Activated CD4-positive, alpha-beta T cell treated with anti-CD3 and anti-CD28 coated beads for 4 hours (primary cell): ENCODE results near the gene CD6.

ENCODE experiments used
- DNase-seq, 2 donors: peaks; one replicate each; pipeline ENCODE4 v3.0.0-alpha.2; 2020

The CD6 gene, protein sequence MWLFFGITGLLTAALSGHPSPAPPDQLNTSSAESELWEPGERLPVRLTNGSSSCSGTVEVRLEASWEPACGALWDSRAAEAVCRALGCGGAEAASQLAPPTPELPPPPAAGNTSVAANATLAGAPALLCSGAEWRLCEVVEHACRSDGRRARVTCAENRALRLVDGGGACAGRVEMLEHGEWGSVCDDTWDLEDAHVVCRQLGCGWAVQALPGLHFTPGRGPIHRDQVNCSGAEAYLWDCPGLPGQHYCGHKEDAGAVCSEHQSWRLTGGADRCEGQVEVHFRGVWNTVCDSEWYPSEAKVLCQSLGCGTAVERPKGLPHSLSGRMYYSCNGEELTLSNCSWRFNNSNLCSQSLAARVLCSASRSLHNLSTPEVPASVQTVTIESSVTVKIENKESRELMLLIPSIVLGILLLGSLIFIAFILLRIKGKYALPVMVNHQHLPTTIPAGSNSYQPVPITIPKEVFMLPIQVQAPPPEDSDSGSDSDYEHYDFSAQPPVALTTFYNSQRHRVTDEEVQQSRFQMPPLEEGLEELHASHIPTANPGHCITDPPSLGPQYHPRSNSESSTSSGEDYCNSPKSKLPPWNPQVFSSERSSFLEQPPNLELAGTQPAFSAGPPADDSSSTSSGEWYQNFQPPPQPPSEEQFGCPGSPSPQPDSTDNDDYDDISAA

DNA sequence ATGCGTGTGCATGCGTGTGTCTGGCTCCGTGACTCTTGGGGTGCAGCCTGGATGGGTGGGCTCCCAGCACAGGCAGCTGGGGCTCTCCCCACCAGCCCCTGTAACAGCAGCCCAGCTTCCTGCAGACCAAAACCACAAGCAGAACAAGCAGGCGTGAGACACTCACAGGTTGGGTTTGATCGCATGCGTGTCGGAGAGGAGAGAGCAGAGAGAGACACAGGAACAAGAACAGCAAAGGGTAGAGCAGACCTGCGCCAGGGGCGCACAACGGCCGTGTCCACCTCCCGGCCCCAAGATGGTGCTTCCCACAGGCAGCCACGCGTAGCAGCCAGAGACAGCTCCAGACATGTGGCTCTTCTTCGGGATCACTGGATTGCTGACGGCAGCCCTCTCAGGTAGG, at the start of gene CD6:
TSS of gene CD6 (plus strand) at position 161 of the 400 bp plus-strand sequence. CDS start at position 347, 186 bp downstream.
- peak; percentile 66 to 68 for DNase-seq

- DNase-seq, result no peak
Observed at GRCh38 chr11:60921777-60922335, 49.6 kb upstream of the CD6 start.

DNA sequence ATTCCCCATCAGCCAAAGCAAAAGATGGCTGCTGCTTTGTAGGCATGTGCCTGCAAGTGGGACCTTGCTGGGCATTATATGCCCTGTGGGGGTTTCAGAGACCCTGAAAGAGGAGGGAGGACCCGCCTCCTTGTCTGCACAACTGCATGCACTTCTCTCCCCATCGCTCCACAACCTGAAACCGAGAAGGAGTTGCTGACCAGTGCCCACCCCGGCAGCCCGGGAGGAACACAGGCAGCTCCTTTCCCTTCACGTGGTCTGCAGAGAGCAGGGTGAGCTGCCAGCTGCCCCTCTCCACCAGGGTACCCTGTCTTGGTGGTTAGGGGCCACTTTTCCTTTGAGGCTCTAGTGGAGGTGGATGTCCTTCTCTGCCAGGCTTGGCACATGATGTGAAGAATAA, 48.6 kb upstream of the CD6 start:
- DNase-seq, result no peak

DNA sequence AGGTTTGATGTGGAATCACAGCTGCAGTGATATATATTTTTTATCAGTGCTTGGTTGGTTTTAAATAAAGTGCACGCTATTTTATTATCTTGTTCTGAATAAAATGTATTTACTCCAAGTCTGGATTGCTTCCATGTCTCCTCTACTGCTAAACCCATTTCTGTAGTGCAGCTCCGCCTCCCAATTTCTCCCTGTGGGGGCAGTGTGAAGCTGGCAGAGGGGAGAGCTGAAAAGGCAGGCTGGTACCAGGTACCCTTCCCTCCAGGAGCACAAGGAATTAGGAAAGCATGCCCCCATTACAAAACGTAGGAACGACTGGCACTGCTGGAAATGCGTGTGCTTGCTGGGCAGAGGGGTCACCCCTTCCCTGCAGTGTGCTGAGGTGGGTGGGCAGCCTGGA, 48.2 kb upstream of the CD6 start:
- no peak for DNase-seq

DNA sequence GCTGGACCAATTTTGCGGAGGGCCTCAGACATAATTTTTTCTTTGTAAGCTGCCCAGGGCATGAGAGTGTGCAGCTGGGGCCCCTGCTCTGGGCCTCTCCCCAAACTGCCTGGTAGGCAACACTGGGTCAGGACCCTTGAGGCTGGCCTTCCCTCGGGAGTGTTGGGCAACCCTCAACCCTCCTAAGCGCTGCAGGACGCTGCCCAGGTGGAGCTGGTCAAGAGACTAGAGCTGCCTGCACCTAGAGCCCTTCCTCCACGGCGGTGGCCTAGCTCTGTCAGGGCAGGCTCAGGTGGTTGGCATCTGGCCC, 47.7 kb upstream of the CD6 start:
- DNase-seq, result no peak

DNA sequence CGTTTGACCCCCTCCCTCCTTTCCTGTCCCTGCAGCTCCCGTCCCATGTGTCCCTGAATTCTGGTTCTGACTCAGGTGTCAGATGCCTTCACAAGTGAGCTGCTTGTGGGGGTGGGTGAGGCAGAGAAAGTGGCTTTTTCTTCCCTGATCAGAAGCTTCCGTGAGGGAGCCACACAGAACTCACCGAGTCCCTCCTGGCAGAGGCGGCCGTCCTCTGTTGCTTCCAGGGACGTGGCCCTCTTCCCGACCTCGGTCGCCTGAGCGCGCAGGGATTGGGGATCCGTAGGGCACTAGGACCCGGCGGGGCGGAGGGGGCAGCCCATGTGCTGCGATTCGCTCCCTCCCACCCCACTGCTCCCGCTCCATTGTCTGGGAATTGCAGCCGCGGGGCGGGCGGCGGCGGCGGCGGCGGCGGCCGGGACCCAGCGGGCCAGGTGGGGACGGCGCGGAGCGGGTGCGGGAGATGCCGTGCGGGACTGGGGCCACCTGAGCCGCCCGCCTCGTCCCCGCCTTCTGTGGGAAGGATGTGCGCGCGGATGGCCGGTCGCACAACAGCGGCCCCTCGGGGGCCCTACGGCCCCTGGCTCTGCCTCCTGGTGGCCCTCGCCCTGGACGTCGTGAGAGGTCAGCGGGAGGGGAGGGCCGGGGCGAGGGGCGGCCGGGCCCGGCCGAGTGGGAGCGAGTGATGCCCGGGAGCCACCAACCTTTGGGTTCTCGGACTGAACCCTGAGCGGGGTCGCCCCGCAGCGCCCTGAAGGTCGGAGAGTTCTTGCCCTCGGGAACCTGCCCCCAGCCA, 47.2 kb upstream of the CD6 start, which contains the start of gene TMEM132A:
TSS of gene TMEM132A (plus strand) at position 351 of the 796 bp plus-strand sequence. CDS start at position 525, 174 bp downstream.
- DNase-seq, result peak in 1 of 2 donors; percentile 14

DNA sequence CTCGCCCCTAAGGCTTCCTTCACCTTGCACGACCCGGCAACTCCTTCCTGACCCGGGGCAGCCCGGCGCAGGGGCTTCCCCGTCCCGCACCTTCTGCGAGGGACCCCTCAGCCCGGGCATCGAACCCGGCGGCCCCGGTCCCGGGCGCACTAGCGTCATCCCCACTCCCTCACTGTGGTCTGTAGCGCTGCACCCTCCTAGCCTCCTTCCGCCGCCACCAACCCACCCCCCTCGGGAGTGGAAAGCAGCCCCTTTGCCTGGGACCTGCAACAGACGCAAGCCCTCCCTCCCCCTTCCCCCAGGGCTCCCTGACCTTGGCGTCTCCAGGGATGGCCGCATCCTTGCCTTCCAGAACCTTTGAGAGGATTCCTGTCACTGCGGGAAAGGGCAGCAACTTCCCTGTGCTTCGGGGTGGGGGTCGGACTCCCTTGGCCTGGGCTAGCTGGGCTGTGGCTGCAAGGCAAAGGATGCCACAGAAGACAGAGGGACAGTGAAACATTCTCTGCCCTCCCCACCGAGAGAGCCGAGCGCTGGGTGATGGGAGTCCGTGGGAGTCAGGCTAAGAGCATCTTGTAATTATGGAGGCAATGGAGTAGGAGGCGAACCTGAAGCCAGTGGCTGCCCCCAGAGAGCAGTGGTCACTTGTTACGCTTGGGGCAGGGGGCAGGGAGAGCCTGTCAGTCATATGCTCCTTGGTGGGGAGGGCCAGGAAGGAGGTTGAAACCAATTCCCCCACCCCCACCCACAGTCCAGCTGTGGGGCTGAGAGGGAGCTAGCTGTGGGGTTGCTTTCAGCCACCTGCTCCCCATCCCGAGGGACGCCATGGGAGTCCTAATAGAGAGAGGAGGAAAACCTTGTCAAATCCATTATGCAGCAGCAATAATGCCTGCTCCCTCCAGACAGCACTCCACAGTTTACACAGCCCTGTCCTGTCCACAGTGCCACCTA, 46.3 kb upstream of the CD6 start:
- DNase-seq, result no peak

GRCh38 chr11:60925868-60926267, 45.6 kb upstream of the CD6 start:
- no peak for DNase-seq

DNA sequence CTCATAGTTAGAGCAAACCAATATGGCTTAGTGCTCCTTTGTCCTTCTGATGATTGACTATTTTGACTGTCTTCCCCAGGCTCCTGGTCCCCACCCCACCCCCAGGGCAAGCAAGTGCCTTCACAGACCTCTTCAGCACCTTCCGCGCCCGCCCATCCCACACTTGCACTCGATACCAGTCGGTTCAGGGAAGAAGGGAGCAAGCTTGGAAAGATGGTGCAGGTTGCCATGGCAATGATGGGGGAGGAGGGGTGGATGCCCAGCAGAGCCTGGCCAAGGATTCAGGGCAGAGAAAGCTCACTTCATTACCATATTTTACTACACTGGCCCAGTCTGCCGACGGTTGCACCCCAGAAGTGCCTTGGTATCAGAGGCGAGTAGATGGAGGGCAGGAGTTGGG, 45.0 kb upstream of the CD6 start:
- no peak for DNase-seq

GRCh38 chr11:60927061-60927592, 44.4 kb upstream of the CD6 start:
- no peak for DNase-seq

DNA sequence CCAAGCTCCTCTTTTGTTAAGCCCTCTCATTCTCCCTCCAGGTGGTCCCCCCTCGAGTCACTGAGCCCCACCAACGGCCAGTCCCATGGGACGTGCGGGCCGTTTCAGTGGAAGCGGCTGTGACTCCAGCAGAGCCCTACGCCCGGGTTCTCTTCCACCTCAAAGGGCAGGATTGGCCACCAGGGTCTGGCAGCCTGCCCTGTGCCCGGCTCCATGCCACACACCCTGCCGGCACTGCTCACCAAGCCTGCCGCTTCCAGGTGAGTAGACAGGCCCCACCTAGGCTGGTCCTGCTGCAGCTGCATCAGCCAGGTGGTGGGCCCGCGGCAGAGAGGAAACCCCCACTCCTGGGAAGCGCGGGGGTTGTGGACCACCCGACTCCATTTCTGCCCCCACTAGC, 43.9 kb upstream of the CD6 start:
- DNase-seq, result no peak

DNA sequence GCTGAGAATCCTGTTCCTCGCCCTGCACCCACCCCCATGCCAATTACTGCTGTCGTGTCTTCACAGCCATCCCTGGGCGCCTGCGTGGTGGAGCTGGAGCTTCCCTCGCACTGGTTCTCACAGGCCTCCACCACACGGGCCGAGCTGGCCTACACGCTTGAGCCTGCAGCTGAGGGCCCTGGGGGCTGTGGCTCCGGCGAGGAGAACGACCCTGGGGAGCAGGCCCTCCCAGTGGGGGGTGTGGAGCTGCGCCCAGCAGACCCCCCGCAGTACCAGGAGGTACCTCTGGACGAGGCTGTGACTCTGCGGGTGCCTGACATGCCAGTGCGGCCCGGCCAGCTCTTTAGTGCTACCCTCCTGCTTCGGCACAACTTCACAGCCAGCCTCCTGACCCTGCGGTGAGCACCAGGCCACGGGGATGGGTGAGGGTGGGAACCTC, 42.9 kb upstream of the CD6 start:
- no peak for DNase-seq

DNA sequence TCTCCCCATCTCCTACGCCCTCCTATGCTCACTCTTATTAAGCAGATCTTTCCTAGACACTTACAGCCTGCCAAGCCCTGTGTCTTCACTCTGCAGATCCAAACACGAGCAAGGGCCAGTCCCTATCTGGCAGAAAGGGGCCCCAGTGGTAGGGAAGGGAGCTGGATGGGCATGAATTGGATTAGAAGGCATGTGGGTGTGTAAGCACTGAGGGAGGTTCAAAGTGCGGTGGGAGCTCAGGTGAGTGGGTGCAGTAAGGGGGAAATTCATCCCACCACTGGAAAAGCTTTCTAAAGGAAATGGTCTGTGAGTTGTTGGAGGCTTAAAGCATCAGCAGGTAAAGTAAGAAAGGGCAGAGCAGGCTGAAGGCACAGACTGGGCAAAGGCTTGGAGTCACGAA, 41.7 kb upstream of the CD6 start:
- no peak for DNase-seq

GRCh38 chr11:60930394-60930793, 41.1 kb upstream of the CD6 start:
- DNase-seq, result no peak

DNA sequence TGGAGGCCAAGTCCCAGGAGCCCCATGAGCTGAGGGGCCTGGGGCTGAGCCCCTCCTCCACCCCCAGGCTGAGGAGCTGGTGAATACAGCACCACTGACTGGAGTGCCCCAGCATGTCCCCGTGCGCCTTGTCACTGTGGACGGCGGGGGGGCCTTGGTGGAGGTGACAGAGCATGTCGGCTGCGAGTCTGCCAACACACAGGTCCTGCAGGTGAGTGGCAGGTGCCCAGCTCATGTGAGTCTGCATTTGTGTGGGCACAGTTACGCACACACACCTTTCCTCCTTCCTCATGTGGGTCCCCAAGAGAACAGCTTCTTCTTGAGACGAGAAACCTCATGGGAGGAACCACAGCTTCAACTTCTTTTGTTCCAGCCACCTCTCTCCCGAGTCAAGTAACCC, 39.6 kb upstream of the CD6 start:
- no peak for DNase-seq

- DNase-seq, result no peak
Observed at GRCh38 chr11:60932605-60933356, 38.7 kb upstream of the CD6 start.

- no peak for DNase-seq
Observed at GRCh38 chr11:60933416-60934123, 37.9 kb upstream of the CD6 start.

DNA sequence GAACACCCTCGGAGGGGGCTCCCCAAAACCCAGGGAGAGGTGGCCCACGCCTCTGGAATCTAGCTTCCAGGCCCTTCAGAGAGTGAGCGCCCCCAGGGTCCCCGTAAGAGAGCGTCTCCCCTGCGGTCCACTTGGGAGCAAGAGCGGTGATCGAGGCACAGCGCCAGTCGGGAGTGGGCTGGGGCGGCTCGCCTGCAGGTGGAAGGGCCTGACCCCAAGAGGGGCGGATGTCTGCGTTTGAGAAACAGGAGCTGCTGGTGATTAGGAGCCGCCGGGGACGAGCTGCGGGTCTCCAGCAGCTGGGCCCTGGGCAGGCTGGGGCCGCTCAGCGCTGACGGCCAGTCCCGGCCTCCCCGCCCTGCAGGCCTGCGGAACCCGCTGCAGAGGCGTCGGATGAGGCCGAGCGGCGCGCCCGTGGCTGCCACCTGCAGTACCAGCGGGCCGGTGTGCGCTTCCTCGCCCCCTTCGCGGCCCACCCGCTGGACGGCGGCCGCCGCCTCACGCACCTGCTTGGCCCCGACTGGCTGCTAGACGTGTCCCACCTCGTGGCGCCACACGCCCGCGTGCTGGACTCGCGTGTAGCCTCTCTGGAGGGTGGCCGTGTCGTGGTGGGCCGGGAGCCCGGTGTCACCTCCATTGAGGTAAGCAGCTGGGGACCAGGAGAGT, 37.2 kb upstream of the CD6 start:
- DNase-seq, result no peak

DNA sequence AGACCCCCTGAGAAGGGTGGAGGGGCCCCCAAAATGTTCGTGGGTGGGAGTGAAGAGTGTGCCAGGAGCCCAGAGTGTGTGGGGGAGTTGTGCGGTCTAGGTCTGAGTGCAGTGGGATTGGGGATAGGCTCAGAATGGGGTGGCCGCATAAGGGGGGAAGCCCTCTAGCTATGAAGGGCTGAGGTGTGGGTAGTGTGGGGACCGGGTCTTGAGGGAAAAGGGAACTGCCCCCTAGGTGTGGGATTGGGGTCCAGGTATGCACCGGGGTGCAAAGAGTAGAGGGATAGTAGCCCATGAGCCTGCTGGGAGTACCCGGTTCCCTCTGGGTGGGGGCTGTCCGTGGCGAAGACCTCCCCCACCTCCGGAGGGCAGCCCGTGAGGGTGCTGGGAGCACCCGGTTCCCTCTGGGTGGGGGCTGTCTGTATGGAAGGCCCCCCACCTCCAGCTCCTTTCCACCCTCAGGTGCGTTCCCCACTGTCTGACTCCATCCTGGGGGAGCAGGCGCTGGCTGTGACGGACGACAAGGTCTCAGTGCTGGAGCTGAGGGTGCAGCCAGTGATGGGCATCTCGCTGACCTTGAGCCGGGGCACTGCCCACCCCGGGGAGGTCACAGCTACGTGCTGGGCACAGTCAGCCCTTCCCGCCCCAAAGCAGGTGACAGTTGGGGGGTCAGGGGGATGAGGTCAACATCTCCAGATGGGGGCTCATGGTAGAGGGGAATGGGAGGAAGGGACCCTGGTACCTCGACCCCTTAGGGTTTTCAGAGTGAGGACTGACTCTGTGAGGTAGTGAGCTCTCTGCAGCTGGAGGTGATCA, 36.5 kb upstream of the CD6 start:
- no peak for DNase-seq
